HG02840 (cell line): ENCODE data around the gene CCNH.

Experiments used
- ATAC-seq: cut with Tn5 transposase; IDR thresholded peaks from one replicate; pipeline ENCODE4 v1.9.1; 2021; ENCODE audit warnings: mild to moderate bottlenecking, moderate library complexity, moderate number of reproducible peaks; ENCODE audit not compliant: unreplicated experiment, low FRiP score

CCNH gene

GRCh38 chr5:87404359-87404758 lies 8.4 kb downstream of the CCNH start:
- ATAC-seq: no peak

DNA sequence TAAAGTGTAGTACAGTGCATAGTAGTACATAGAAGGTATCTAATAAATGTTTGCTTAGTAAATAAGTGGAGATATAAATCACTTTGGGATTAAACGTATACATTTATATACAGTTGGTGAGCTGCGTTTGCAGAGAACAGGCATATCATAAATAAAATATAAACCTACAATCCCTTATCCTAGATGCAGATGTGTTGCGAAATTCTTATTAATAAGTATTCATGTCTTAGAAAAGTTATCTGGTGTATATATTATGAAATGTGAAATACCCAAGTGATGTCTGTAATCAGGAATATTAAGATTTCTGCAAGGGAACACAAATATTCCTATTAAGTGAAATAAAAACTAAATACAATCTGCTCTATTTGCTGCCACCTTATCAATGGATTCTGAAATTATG lies 8.8 kb downstream of the CCNH start:
- no peak for ATAC-seq

DNA sequence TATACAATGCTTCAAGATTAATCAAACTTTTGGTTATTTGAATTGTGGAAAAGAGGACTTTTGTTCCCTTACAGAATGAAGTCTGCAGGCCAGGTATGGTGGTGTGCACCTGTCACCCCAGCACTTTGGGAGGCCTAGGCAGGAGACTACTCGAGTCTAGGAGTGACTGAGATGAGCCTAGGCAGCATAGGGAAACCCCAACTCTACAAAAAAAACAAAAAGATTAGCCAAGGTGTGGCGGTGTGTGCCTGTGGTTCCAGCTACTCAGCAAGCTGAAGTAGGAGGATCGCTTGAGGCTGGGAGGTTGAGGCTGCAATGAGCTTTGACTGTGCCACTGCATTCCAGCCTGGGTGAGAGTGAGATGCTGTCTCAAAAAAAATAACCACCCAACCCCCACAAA lies 9.3 kb downstream of the CCNH start:
- ATAC-seq: no peak

GRCh38 chr5:87401626-87402025 lies 11.1 kb downstream of the CCNH start:
- no peak for ATAC-seq

GRCh38 chr5:87400305-87400899 lies 12.3 kb downstream of the CCNH start:
- ATAC-seq: no peak

- ATAC-seq: no peak
Measured at GRCh38 chr5:87399720-87400119, 13.0 kb downstream of the CCNH start.

- ATAC-seq: no peak
Measured at GRCh38 chr5:87398981-87399614, 13.6 kb downstream of the CCNH start.

DNA sequence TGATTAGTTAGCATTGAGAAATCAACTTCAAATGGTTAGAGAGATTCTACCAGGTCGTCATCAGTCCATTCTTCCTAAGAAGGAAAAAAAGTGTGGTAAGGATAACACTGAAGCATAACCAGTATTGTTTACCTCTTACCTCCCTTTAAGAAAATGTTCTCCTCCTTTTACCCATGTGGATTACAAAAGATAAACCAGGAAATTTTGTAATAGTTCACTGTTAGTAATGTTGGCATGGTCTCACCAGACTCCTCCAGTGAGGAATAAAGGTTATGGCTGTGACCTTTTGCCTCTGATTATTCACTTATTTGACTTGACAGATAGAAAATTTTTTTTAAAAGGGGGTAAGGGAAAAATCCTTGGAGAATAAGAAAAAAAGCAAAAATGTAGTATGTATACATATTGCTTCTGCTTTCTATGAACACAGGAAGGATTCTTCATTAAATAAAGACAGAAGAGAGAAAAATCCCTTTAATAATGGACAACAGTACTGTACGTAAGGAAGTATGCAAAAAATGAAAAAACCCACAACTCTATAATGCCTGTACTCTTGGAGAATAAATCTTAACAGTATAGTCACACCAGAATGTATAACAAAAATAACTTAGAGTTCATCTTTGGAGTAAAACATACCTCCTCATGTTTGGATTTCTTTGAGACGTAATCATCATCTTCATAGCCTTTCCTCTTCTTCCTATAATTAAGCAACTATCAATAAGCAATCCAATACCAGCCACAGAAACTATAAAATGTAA lies 18.1 kb downstream of the CCNH start:
- no peak for ATAC-seq

DNA sequence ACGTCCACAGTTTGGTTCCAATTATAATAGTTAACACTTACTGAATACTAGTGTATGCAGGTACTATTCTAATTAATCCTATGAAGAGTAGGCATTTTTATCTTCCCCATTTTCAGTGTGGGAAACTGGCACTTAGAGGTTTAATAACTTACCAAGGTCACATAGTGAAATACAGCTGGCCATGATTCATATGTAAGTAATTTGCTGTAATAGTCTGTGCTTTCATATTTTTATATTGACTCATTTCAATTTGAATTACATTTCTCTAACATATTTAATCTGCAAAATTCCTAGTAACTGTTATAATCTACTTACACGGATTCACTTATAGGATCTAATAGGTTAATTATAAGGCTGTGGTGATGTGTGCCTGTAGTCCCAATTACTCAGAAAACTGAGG lies 19.4 kb downstream of the CCNH start:
- ATAC-seq: no peak

DNA sequence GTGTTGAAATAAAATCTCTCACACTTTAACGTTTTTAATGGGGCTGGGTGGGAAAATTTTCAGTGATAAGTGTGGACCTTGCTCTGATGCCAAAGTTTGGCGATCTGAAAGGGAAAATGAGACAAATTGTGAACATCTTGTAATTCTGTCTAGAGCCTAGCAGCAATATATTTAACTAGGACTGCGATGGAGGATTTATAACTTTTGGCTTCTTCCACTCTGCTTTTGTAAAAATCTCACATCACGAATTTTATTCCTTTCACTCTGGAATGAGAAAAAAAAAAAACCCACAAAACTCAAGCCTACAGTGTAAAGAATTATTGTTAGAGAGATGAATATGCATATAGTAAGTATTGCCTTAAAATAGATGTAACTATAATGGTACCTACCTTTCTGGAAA lies 19.9 kb downstream of the CCNH start:
- ATAC-seq: no peak

- no peak for ATAC-seq
Measured at GRCh38 chr5:87392170-87392569, 20.6 kb downstream of the CCNH start.

DNA sequence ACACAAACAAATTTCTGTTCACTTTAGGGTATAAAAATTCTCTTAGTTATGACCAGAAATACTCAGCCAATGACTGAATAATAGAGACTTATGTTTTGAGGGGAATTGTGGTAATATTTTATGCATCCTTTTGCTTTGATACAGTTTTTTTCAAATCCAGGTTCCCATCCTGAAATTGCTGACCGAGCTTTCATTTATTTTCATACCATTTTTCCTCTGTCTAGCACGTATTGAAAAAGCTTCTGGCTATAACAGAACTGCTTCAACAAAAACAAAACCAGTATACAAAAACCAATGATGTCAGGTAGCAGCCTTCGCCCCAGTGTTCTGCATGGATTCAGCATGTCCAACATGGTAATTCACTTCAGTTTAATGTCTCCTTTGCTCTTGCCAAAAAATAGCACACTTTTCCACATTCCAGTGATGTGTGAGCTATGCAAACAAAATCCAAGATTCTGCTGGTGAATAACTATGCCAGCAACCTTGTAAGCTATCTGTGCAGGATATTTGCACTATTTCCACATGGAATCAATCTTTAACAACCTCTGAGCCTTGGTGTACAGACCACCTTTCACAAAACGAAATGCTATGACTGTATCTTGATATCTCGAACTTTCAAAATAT lies 22.0 kb downstream of the CCNH start:
- no peak for ATAC-seq

DNA sequence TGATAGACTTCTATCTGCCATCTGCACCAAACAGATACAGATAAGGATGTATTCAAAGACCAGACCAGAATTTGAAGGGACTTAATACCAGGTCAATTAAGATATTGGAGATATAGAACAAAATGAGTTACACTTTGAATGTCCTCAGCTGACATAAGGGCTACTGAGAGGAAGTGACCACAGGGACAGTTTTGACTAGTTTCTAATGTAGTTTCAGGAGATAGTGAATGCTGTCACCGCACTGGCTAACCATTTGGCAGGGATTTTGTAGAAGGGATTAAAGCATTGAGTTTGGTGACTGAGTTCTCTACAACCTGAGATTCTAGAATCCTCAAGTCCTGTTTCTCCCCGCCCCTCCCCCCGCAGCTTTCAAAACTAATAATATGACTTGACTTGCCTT lies 22.7 kb downstream of the CCNH start:
- no peak for ATAC-seq

GRCh38 chr5:87389296-87390034 lies 23.3 kb downstream of the CCNH start:
- ATAC-seq: no peak

DNA sequence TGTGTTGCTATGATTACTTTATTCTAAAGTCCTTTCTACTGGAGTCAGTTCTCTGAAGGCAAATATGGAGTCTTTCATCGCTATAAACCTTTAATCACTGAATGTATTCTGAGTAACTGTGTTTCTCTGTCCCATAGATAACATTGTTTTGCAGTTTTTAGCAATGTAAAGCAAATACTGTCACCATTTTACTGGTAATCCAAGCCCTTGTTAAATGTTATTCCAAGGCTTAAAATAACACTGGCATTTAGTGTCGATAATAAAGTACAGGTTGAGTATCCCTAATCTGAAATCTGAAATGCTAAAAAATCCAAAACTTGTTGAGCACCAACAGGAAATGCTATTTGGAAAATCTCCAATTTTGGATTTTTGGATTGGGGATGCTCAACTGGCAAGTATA lies 24.6 kb downstream of the CCNH start:
- no peak for ATAC-seq

DNA sequence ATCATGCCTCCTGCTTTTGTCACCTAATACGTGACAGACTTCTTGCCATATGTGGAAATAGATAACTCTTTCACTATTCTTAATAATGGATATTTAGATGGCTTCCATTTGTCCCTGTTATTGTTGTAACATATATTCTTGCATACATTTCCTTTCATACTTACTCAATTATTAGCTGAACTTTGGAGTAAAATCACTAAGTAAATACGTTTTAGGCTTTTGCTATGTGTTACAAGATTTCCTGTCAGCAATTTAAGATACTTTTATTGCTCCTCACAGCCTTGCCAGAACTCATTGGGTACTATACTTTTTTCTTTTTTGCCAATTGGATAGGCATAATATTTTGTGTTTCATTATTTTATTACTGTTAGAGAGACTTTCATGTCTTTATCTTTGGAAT lies 26.9 kb downstream of the CCNH start:
- no peak for ATAC-seq

- ATAC-seq: no peak
Measured at GRCh38 chr5:87383216-87383615, 29.5 kb downstream of the CCNH start.

- no peak for ATAC-seq
Measured at GRCh38 chr5:87382224-87382623, 30.5 kb downstream of the CCNH start.

DNA sequence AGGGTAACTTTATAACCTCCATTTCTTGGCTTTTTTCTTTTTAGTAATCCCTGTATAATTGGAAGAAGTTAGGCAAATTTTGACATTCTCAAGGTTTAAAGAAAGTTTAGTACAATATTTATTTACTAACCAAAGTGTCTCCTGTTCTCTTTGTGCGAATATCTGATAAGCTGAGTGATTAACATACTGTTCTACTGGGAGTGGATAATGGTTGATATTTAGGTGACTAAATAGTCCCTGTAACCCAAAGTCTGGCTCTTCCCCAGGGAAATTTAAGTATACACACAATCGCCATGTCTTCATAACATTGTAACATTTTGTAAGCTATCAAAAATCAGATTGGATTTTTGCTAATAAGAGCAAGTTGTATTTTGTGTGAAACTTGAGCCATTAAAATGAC lies 40.0 kb downstream of the CCNH start:
- ATAC-seq: no peak

DNA sequence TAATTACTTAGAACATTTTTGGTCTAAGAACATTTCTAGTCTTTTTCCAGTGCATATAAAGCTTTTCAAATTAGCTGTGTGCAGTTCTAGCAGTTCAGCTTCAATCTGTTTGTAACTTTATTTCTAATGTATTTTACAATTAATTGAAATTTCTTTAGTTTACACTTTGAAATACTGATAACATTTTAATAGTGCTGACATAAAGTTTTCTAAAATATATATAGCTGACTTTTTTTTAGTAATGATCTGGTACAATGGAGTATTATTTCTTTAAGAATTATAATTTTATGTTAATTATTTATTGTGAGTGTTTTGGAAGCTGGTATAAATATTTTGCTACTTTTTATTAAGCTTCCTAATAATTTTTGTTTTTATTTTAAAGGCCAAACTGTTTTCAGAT lies 43.3 kb downstream of the CCNH start:
- no peak for ATAC-seq

GRCh38 chr5:87368601-87369000 lies 44.1 kb downstream of the CCNH start:
- ATAC-seq: no peak
